ENCODE measurements around the gene PLEKHA7. TPM values are rescaled to one million over a fixed set of nuclear protein-coding genes. Genes with fewer than 3 reads are reported as not detected.
"Not testable (repeated sequence)": the region's sequence is repeated elsewhere in the genome, so short reads cannot be mapped to it uniquely, and the experiment has no call there.

PLEKHA7 gene
- total RNA-seq, 2 experiments from 2014 or later = 2.3 to 3.4 TPM

- H3K4me3 Mint-ChIP-seq = no peak overlapping the region
- ChIA-PET POLR2A (no interaction called here), CTCF (no interaction called here)
- H3K27me3 Mint-ChIP-seq = no peaks in the 10 kb centered on the region
- no peak for DNase-seq
- H3K4me1 Mint-ChIP-seq = no peaks in the 10 kb centered on the region
- H3K27ac Mint-ChIP-seq = no peak overlapping the region
- H3K9me3 Mint-ChIP-seq = no peaks in the 10 kb centered on the region
- H3K36me3 Mint-ChIP-seq (ENCODE audit: low read depth) = no peaks in the 10 kb centered on the region
Measured at GRCh38 chr11:16880184-16880801, 133.9 kb downstream of the PLEKHA7 start.

- Mint-ChIP-seq H3K27ac (no peak overlapping the region), H3K27me3 (no peaks in the 10 kb centered on the region), H3K4me1 (no peaks in the 10 kb centered on the region), H3K4me3 (no peak overlapping the region), H3K9me3 (no peaks in the 10 kb centered on the region), H3K36me3 (ENCODE audit: low read depth) (no peaks in the 10 kb centered on the region)
- ChIA-PET POLR2A (no interaction called here), CTCF (no interaction called here)
- DNase-seq = no peak
Measured at GRCh38 chr11:16879690-16880089, 134.5 kb downstream of the PLEKHA7 start.

- Mint-ChIP-seq H3K9me3 (no peaks in the 10 kb centered on the region), H3K4me3 (no peak overlapping the region), H3K27me3 (no peaks in the 10 kb centered on the region), H3K36me3 (ENCODE audit: low read depth) (no peaks in the 10 kb centered on the region), H3K4me1 (no peaks in the 10 kb centered on the region), H3K27ac (no peak overlapping the region)
- ChIA-PET CTCF (no interaction called here), POLR2A (no interaction called here)
- DNase-seq = no peak
Measured at GRCh38 chr11:16876837-16877236, 137.4 kb downstream of the PLEKHA7 start.

GRCh38 chr11:16876053-16876752 lies 138.0 kb downstream of the PLEKHA7 start:
- no peaks in the 10 kb centered on the region for H3K27me3 Mint-ChIP-seq
- CTCF ChIA-PET = no interaction called here
- H3K4me3 Mint-ChIP-seq = no peak overlapping the region
- H3K4me1 Mint-ChIP-seq = no peaks in the 10 kb centered on the region
- H3K9me3 Mint-ChIP-seq = no peaks in the 10 kb centered on the region
- POLR2A ChIA-PET = interaction anchor here (0.6 kb wide), 1 partner anchor 270 kb away, joined by 3 read pairs; no protein-coding TSS in a partner anchor
- H3K36me3 Mint-ChIP-seq (ENCODE audit: low read depth) = no peaks in the 10 kb centered on the region
- no peak for DNase-seq
- H3K27ac Mint-ChIP-seq = no peak overlapping the region

GRCh38 chr11:16874275-16874975 lies 139.8 kb downstream of the PLEKHA7 start:
- Mint-ChIP-seq H3K27me3 (no peaks in the 10 kb centered on the region), H3K36me3 (ENCODE audit: low read depth) (no peaks in the 10 kb centered on the region), H3K9me3 (no peaks in the 10 kb centered on the region), H3K4me1 (no peaks in the 10 kb centered on the region), H3K27ac (no peak overlapping the region), H3K4me3 (no peak overlapping the region)
- ChIA-PET CTCF (no interaction called here), POLR2A (interaction anchor here (0.7 kb wide), 1 partner anchor 13 kb away, joined by 4 read pairs; no protein-coding TSS in a partner anchor)
- no peak for DNase-seq

- H3K4me3 Mint-ChIP-seq = no peak overlapping the region
- H3K27me3 Mint-ChIP-seq = no peaks in the 10 kb centered on the region
- POLR2A ChIA-PET = no interaction called here
- H3K36me3 Mint-ChIP-seq (ENCODE audit: low read depth) = no peaks in the 10 kb centered on the region
- no peak for DNase-seq
- no peaks in the 10 kb centered on the region for H3K9me3 Mint-ChIP-seq
- no peaks in the 10 kb centered on the region for H3K4me1 Mint-ChIP-seq
- no peak overlapping the region for H3K27ac Mint-ChIP-seq
- CTCF ChIA-PET = no interaction called here
Measured at GRCh38 chr11:16873289-16873688, 140.9 kb downstream of the PLEKHA7 start.

- H3K27me3 Mint-ChIP-seq = no peaks in the 10 kb centered on the region
- CTCF ChIA-PET = no interaction called here
- no peak for DNase-seq
- H3K4me3 Mint-ChIP-seq = no peak overlapping the region
- POLR2A ChIA-PET = no interaction called here
- H3K36me3 Mint-ChIP-seq (ENCODE audit: low read depth) = no peaks in the 10 kb centered on the region
- no peaks in the 10 kb centered on the region for H3K9me3 Mint-ChIP-seq
- H3K4me1 Mint-ChIP-seq = no peaks in the 10 kb centered on the region
- no peak overlapping the region for H3K27ac Mint-ChIP-seq
Measured at GRCh38 chr11:16871368-16871767, 142.8 kb downstream of the PLEKHA7 start.

- H3K36me3 Mint-ChIP-seq (ENCODE audit: low read depth) = no peaks in the 10 kb centered on the region
- POLR2A ChIA-PET = no interaction called here
- H3K27me3 Mint-ChIP-seq = no peaks in the 10 kb centered on the region
- no peak overlapping the region for H3K27ac Mint-ChIP-seq
- no peak for DNase-seq
- CTCF ChIA-PET = no interaction called here
- no peak overlapping the region for H3K4me3 Mint-ChIP-seq
- H3K9me3 Mint-ChIP-seq = no peaks in the 10 kb centered on the region
- H3K4me1 Mint-ChIP-seq = no peaks in the 10 kb centered on the region
Measured at GRCh38 chr11:16867097-16867496, 147.1 kb downstream of the PLEKHA7 start.

GRCh38 chr11:16864428-16864827 lies 149.8 kb downstream of the PLEKHA7 start:
- CTCF ChIA-PET = interaction anchor here (2.0 kb wide), 1 partner anchor 44 kb away, joined by 5 read pairs; no protein-coding TSS in a partner anchor
- H3K36me3 Mint-ChIP-seq (ENCODE audit: low read depth); DNase-seq; H3K4me1 Mint-ChIP-seq; H3K27ac Mint-ChIP-seq; H3K4me3 Mint-ChIP-seq; H3K9me3 Mint-ChIP-seq; H3K27me3 Mint-ChIP-seq; POLR2A ChIA-PET: not testable (repeated sequence)

GRCh38 chr11:16863389-16863788 lies 150.8 kb downstream of the PLEKHA7 start:
- H3K4me3 Mint-ChIP-seq = no peak overlapping the region
- H3K27ac Mint-ChIP-seq = no peak overlapping the region
- H3K36me3 Mint-ChIP-seq (ENCODE audit: low read depth) = no peaks in the 10 kb centered on the region
- H3K4me1 Mint-ChIP-seq = no peaks in the 10 kb centered on the region
- POLR2A ChIA-PET = no interaction called here
- no peak for DNase-seq
- H3K9me3 Mint-ChIP-seq = no peaks in the 10 kb centered on the region
- no peaks in the 10 kb centered on the region for H3K27me3 Mint-ChIP-seq
- CTCF ChIA-PET = no interaction called here

GRCh38 chr11:16862726-16863125 lies 151.5 kb downstream of the PLEKHA7 start:
- H3K27me3 Mint-ChIP-seq = no peaks in the 10 kb centered on the region
- POLR2A ChIA-PET = no interaction called here
- CTCF ChIA-PET = no interaction called here

GRCh38 chr11:16861862-16862261 lies 152.4 kb downstream of the PLEKHA7 start:
- Mint-ChIP-seq H3K36me3 (ENCODE audit: low read depth) (no peaks in the 10 kb centered on the region), H3K4me1 (no peaks in the 10 kb centered on the region), H3K9me3 (no peaks in the 10 kb centered on the region), H3K27me3 (no peaks in the 10 kb centered on the region), H3K4me3 (no peak overlapping the region), H3K27ac (no peak overlapping the region)
- DNase-seq = no peak
- ChIA-PET CTCF (no interaction called here), POLR2A (no interaction called here)

More at GRCh38 chr11:16862726-16863125, 151.5 kb downstream of the PLEKHA7 start:
- H3K4me1 Mint-ChIP-seq = no peaks in the 10 kb centered on the region
- DNase-seq = no peak
- H3K27ac Mint-ChIP-seq = no peak overlapping the region
- no peaks in the 10 kb centered on the region for H3K36me3 Mint-ChIP-seq (ENCODE audit: low read depth)
- H3K4me3 Mint-ChIP-seq = no peak overlapping the region
- no peaks in the 10 kb centered on the region for H3K9me3 Mint-ChIP-seq

GRCh38 chr11:16860617-16861016 lies 153.6 kb downstream of the PLEKHA7 start:
- Mint-ChIP-seq H3K36me3 (ENCODE audit: low read depth) (no peaks in the 10 kb centered on the region), H3K4me3 (no peak overlapping the region), H3K27me3 (no peaks in the 10 kb centered on the region), H3K27ac (no peak overlapping the region), H3K9me3 (no peaks in the 10 kb centered on the region), H3K4me1 (no peaks in the 10 kb centered on the region)
- DNase-seq = no peak
- ChIA-PET CTCF (no interaction called here), POLR2A (no interaction called here)

GRCh38 chr11:16859651-16860050 lies 154.6 kb downstream of the PLEKHA7 start:
- ChIA-PET POLR2A (no interaction called here), CTCF (no interaction called here)
- H3K36me3 Mint-ChIP-seq (ENCODE audit: low read depth) = no peaks in the 10 kb centered on the region
- H3K9me3 Mint-ChIP-seq = no peaks in the 10 kb centered on the region
- H3K27ac Mint-ChIP-seq = no peak overlapping the region
- no peak for DNase-seq
- H3K27me3 Mint-ChIP-seq = no peaks in the 10 kb centered on the region
- no peaks in the 10 kb centered on the region for H3K4me1 Mint-ChIP-seq
- no peak overlapping the region for H3K4me3 Mint-ChIP-seq
